CD4-positive, alpha-beta T cell (primary cell): ENCODE measurements around the gene GAS6. TPM values are rescaled to one million over a fixed set of nuclear protein-coding genes. Genes with fewer than 3 reads are reported as not detected.
A peak's percentile ranks its signal among the peaks of the same experiment; 100 is the strongest.

ENCODE experiments used
- ATAC-seq: fragments of 200-7000 bp; cut with Tn5 transposase; one replicate; pipeline ENCODE4 v1.10.0; 2022; ENCODE audit warnings: mild to moderate bottlenecking; ENCODE audit not compliant: poor library complexity
- CTCF ChIA-PET: fragments of 350-600 bp; sonication (Branson Sonifier 250); formaldehyde crosslinking; loops from one replicate; lab custom pipeline; 2021; ENCODE audit warnings: antibody characterized with exemption, inconsistent platforms; lab: Charles Lee
- POLR2A ChIA-PET: fragments of 350-600 bp; sonication (Branson Sonifier 250); formaldehyde crosslinking; loops from one replicate; lab custom pipeline; 2021; ENCODE audit warnings: antibody characterized with exemption, inconsistent platforms; lab: Charles Lee
- DNase-seq, 14 experiments: peaks; one replicate each; pipeline ENCODE4 v3.0.0-alpha.2; 2013 to 2020; ENCODE audit warnings: mixed read lengths in 2 of 14
- H3K27ac ChIP-seq, 2 donors: one replicate each; pipeline versions ENCODE4 v1.5.1 to v1.7.0; 2013; ENCODE audit warnings: low read length in 2 of 2, low read depth in 1 of 2, mild to moderate bottlenecking in 1 of 2
- H3K27me3 ChIP-seq, 2 experiments: 1 replicate in 1 of 2; 2 replicates in 1 of 2; pipeline versions ENCODE4 v1.6.1 to v1.7.0; 2013; ENCODE audit warnings: low read length in 2 of 2, control low read depth in 1 of 2, mild to moderate bottlenecking in 1 of 2, moderate library complexity in 1 of 2; ENCODE audit not compliant: insufficient read depth in 2 of 2, control insufficient read depth in 1 of 2
- H3K36me3 ChIP-seq: one replicate; pipeline ENCODE4 v1.6.1; 2013; ENCODE audit warnings: low read length, control low read depth; ENCODE audit not compliant: insufficient read depth
- H3K4me1 ChIP-seq: one replicate; pipeline ENCODE4 v1.6.1; 2013; ENCODE audit warnings: low read length, control low read depth; ENCODE audit not compliant: insufficient read depth
- H3K4me3 ChIP-seq: one replicate; pipeline ENCODE4 v1.5.1; 2013; ENCODE audit warnings: mild to moderate bottlenecking, low read length, moderate library complexity
- H3K9me3 ChIP-seq, 2 experiments: 1 replicate in 1 of 2; 2 replicates in 1 of 2; pipeline versions ENCODE4 v1.6.1 to v1.7.0; 2013; ENCODE audit warnings: low read length in 2 of 2, mild to moderate bottlenecking in 2 of 2, control low read depth in 1 of 2, moderate library complexity in 1 of 2; ENCODE audit not compliant: control insufficient read depth in 1 of 2, insufficient read depth in 1 of 2
- H3K27ac Mint-ChIP-seq: one replicate; pipeline ENCODE4 v1.8.0; 2020; ENCODE audit warnings: mixed read lengths
- H3K27me3 Mint-ChIP-seq: one replicate; pipeline ENCODE4 v1.8.0; 2021; ENCODE audit warnings: mixed read lengths
- H3K36me3 Mint-ChIP-seq: one replicate; pipeline ENCODE4 v1.8.0; 2021; ENCODE audit warnings: low read depth, mixed read lengths
- H3K4me1 Mint-ChIP-seq: one replicate; pipeline ENCODE4 v1.8.0; 2021; ENCODE audit warnings: low read depth, mixed read lengths
- H3K4me3 Mint-ChIP-seq: one replicate; pipeline ENCODE4 v1.8.0; 2020; ENCODE audit warnings: mild to moderate bottlenecking, mixed read lengths
- H3K9me3 Mint-ChIP-seq: one replicate; pipeline ENCODE4 v1.8.0; 2020; ENCODE audit warnings: mixed read lengths
- intact Hi-C, 2 experiments: fragments of 100-400 bp; cut with DNase I in 1 of 2; cut with micrococcal nuclease in 1 of 2; formaldehyde crosslinking; loops; one replicate each; pipeline versions ENCODE4 v1.15.1 to v1.9.0; 2023 to 2025; cut with DNase I, micrococcal nuclease
- total RNA-seq, 174 experiments: library from RNA in 2 of 174; stranded (reverse) in 2 of 174; gene quantifications; one replicate each; pipeline ENCODE4 v1.2.3 and lab custom pipeline; 2021 to 2026
- TF ChIP-seq, protein P1 (sequence below): fragments of 200-600 bp; IDR thresholded peaks from one replicate; pipeline ENCODE4 v1.8.0; 2022; ENCODE audit warnings: antibody characterized with exemption, mild to moderate bottlenecking

GAS6 gene
- total RNA-seq, 2 experiments from 2014 or later: 0.52 to 1.0 TPM

DNA sequence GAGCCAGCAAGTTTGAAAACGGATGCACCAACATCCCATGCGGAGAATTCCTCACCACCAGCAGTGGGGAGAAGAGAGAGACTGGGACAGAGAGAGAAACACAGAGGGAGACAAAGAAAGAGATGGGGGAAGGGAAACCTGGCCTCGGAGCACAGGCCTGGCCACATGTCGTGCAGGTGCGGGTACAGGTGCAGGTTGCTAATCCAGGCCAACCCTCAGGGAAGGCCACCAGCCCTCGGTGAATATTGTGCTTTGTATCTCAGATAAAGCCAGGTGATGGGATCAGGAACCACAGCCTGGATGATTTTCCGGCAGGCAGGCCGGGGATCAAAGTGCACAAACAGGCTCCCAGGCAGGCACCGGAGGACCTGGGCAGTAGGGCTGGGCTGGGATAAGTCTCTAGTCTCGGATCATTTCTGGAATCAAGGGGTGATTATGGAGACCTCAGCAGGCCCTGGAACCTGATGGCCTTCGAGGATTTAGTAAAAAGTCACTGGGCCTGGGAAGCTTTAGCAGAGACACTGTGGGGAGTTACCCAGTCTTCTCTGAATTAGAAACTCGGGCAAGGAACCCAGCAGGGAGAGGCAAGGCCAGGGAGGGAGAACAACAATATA is 3.7 kb downstream of the GAS6 start:
- H3K27ac Mint-ChIP-seq: no peak overlapping the region
- H3K4me1 Mint-ChIP-seq: peaks cover 14% of the 10 kb centered on the region
- ChIA-PET CTCF (no interaction called here), POLR2A (no interaction called here)
- H3K36me3 Mint-ChIP-seq: no peaks in the 10 kb centered on the region
- H3K4me3 ChIP-seq: no peak overlapping the region
- TF ChIP-seq, protein P1, sequence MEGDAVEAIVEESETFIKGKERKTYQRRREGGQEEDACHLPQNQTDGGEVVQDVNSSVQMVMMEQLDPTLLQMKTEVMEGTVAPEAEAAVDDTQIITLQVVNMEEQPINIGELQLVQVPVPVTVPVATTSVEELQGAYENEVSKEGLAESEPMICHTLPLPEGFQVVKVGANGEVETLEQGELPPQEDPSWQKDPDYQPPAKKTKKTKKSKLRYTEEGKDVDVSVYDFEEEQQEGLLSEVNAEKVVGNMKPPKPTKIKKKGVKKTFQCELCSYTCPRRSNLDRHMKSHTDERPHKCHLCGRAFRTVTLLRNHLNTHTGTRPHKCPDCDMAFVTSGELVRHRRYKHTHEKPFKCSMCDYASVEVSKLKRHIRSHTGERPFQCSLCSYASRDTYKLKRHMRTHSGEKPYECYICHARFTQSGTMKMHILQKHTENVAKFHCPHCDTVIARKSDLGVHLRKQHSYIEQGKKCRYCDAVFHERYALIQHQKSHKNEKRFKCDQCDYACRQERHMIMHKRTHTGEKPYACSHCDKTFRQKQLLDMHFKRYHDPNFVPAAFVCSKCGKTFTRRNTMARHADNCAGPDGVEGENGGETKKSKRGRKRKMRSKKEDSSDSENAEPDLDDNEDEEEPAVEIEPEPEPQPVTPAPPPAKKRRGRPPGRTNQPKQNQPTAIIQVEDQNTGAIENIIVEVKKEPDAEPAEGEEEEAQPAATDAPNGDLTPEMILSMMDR: no peak
- intact Hi-C loops: no loop called here
- peaks cover 17% of the 10 kb centered on the region for H3K4me1 ChIP-seq
- H3K9me3 Mint-ChIP-seq: no peaks in the 10 kb centered on the region
- no peak overlapping the region for H3K27ac ChIP-seq
- DNase-seq: peak in 1 of 14 experiments; percentile 2
- peaks cover 0 to 18% of the 10 kb centered on the region in 2 experiments for H3K9me3 ChIP-seq
- ATAC-seq: no peak
- peaks cover 21 to 22% of the 10 kb centered on the region in 2 experiments for H3K27me3 ChIP-seq
- peaks cover 46% of the 10 kb centered on the region for H3K27me3 Mint-ChIP-seq
- peak overlapping the region; percentile 32 for H3K4me3 Mint-ChIP-seq
- no peaks in the 10 kb centered on the region for H3K36me3 ChIP-seq

DNA sequence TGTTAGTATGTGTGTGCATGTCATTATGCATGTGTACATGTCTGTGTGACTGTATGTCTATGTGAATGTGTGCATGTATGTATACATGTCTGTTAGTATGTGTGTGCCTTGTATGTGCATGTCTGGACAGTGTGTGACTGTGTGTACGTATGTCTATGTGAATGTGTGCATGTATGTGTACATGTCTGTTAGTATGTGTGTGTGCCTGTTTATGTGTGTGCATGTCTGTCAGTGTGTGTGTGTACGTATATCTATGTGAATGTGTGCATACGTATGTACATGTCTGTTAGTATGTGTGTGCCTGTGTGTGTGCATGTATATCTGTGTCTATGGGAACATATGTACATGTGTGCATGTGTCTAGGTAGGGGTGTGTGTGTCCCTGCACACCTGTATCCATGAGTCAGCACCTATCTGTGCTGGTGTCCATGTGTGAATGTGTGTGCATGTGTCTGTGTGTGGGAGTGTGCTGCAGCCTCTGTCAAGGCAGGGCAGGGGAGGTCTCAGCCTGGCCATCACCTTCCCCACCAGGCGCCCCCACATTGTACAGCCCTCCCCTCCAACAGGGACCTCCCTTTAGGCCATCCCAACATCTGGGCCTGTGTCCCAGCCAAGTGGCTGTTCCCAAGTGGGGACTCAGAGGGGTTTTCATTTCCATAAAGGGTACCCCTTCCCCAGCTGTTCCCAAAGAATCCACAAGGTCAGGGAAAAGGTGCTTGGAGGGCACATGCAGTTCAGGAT is 4.4 kb downstream of the GAS6 start:
- Mint-ChIP-seq H3K4me1 (peaks cover 20% of the 10 kb centered on the region), H3K4me3 (no peak overlapping the region), H3K9me3 (no peaks in the 10 kb centered on the region), H3K27ac (no peak overlapping the region), H3K27me3 (peaks cover 46% of the 10 kb centered on the region), H3K36me3 (no peaks in the 10 kb centered on the region)
- POLR2A ChIA-PET: no interaction called here
- Histone ChIP-seq H3K27ac (no peak overlapping the region), H3K9me3 (peaks cover 0 to 11% of the 10 kb centered on the region in 2 experiments), H3K4me1 (peaks cover 23% of the 10 kb centered on the region), H3K27me3 (peaks cover 14 to 17% of the 10 kb centered on the region in 2 experiments), H3K4me3 (no peak overlapping the region), H3K36me3 (no peaks in the 10 kb centered on the region)
- CTCF ChIA-PET: no interaction called here
- intact Hi-C loops: no loop called here
- TF ChIP-seq, protein P1: no peak
- DNase-seq (peak in 1 of 14 experiments; percentile 1), ATAC-seq (no peak)

DNA sequence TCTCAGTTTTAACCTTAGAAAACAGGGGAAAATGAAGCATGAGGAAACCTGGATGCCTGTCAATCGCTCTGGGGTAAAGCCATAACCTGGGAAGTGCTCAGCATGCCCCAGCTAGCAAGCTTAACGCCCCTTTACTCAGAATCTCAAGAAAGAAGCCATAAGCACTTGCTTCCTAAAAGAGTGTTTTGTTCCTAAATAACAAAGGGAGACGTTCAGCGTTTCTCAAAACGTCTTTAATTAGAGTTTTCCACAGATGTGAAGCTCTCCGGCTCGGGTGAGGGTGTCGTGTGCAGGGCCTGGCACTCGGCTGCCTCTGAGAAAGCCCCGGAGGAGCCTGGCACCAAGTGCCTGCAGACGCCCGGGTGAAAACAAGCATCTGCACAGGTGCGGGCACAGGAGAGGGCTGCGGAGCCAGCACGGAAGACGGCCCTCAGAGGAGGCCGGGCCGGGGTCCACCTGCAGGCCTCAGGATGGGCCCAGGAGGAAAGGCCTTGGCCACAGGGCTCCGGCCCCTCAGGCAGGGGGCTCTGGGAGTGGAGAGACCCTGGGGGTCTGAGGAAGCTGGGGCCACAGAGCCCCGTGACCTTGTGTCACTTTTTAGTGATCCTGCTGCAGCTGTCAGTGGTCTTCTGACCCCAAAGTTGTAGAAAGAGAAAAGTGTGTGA is 6.2 kb downstream of the GAS6 start:
- no peak overlapping the region for H3K27ac Mint-ChIP-seq
- no peaks in the 10 kb centered on the region for H3K36me3 ChIP-seq
- H3K36me3 Mint-ChIP-seq: no peaks in the 10 kb centered on the region
- H3K4me3 Mint-ChIP-seq: no peak overlapping the region
- peaks cover 5 to 8% of the 10 kb centered on the region in 2 experiments for H3K27me3 ChIP-seq
- peaks cover 21% of the 10 kb centered on the region for H3K4me1 ChIP-seq
- H3K4me3 ChIP-seq: no peak overlapping the region
- ChIA-PET CTCF (no interaction called here), POLR2A (no interaction called here)
- peaks cover 0 to 5% of the 10 kb centered on the region in 2 experiments for H3K9me3 ChIP-seq
- no peak for ATAC-seq
- H3K27ac ChIP-seq: no peak overlapping the region
- H3K27me3 Mint-ChIP-seq: peaks cover 48% of the 10 kb centered on the region
- intact Hi-C loops: no loop called here
- peak in 1 of 14 experiments; percentile 2 for DNase-seq
- peaks cover 23% of the 10 kb centered on the region for H3K4me1 Mint-ChIP-seq
- TF ChIP-seq, protein P1: no peak
- no peaks in the 10 kb centered on the region for H3K9me3 Mint-ChIP-seq
